Endometrial microvascular endothelial cells (primary cell): ENCODE data around the gene CHGA. TPM values are rescaled to one million over a fixed set of nuclear protein-coding genes. Genes with fewer than 3 reads are reported as not detected.

Experiments used
- in situ Hi-C: cut with HindIII; loops from 2 replicates; pipeline ENCODE4 v1.10.0; 2017; ENCODE audit warnings: low sequenced_read_pairs, low pct_unique_long_range_greater_than_20kb; ENCODE audit errors: inconsistent ontology term
- total RNA-seq: library from RNA; depleted of rRNA; stranded (reverse); fragments of >200 nt; gene quantifications from one replicate; pipeline ENCODE4 v1.2.3, GENCODE V29; 2015; ENCODE audit errors: inconsistent ontology term

The CHGA gene
- not detected for total RNA-seq

- in situ Hi-C loops, result no loop called here
Observed at GRCh38 chr14:92922883-92923743, at the start of gene CHGA. CHGA (plus strand) TSS chr14:92923150; CDS start chr14:92923360, 210 bp downstream.

- in situ Hi-C loops, result no loop called here
Observed at GRCh38 chr14:92874962-92875661, 47.8 kb upstream of the CHGA start.

GRCh38 chr14:92877757-92878431 is 45.1 kb upstream of the CHGA start:
- in situ Hi-C loops, result no loop called here

- in situ Hi-C loops, result no loop called here
Observed at GRCh38 chr14:92880351-92880750, 42.6 kb upstream of the CHGA start.

GRCh38 chr14:92880851-92881250 is 42.1 kb upstream of the CHGA start:
- in situ Hi-C loops, result no loop called here

- in situ Hi-C loops, result no loop called here
Observed at GRCh38 chr14:92883066-92883465, 39.9 kb upstream of the CHGA start.

GRCh38 chr14:92884410-92884809 is 38.5 kb upstream of the CHGA start:
- in situ Hi-C loops, result no loop called here

GRCh38 chr14:92885279-92886061 is 37.5 kb upstream of the CHGA start:
- in situ Hi-C loops, result no loop called here

- in situ Hi-C loops, result no loop called here
Observed at GRCh38 chr14:92886337-92886736, 36.6 kb upstream of the CHGA start.

GRCh38 chr14:92887157-92887556 is 35.8 kb upstream of the CHGA start:
- in situ Hi-C loops, result no loop called here

GRCh38 chr14:92888896-92889295 is 34.1 kb upstream of the CHGA start:
- in situ Hi-C loops, result no loop called here

- in situ Hi-C loops, result no loop called here
Observed at GRCh38 chr14:92890830-92891588, 31.9 kb upstream of the CHGA start.

- in situ Hi-C loops, result no loop called here
Observed at GRCh38 chr14:92892589-92892988, 30.4 kb upstream of the CHGA start.

- in situ Hi-C loops, result no loop called here
Observed at GRCh38 chr14:92895352-92895878, 27.5 kb upstream of the CHGA start.

GRCh38 chr14:92897922-92898565 is 24.9 kb upstream of the CHGA start:
- in situ Hi-C loops, result no loop called here

- in situ Hi-C loops, result no loop called here
Observed at GRCh38 chr14:92898566-92899131, 24.3 kb upstream of the CHGA start.

GRCh38 chr14:92900660-92901059 is 22.3 kb upstream of the CHGA start:
- in situ Hi-C loops, result no loop called here
